ENCODE results near the gene FAM187B.

GRCh38 chr19:35249146-35249847, 20.8 kb upstream of the FAM187B start:
- TF ChIP-seq CTCF (IDR thresholded peaks at IDR 0.05 in 4 of 5, conservative IDR thresholded peaks at IDR 0.05 in 1 of 5) (no peak), POLR2A (IDR thresholded peaks at IDR 0.05) (no peak)
